Suprapubic skin (tissue), 4 donors: ENCODE results near the gene PGLYRP4. TPM values are rescaled to one million over a fixed set of nuclear protein-coding genes. Genes with fewer than 3 reads are reported as not detected.
A peak's percentile ranks its signal among the peaks of the same experiment; 100 is the strongest.

Experiments used
- DNase-seq, 2 donors: peaks; one replicate each; pipeline ENCODE4 v3.0.0-alpha.2; 2019; ENCODE audit warnings: low spot score in 2 of 2
- H3K27ac ChIP-seq: fragments of 200-600 bp; sonication (generic); one replicate; pipeline ENCODE4 v1.5.1; 2019
- H3K27me3 ChIP-seq: fragments of 200-600 bp; sonication (generic); one replicate; pipeline ENCODE4 v1.5.1; 2019
- H3K36me3 ChIP-seq: fragments of 200-600 bp; sonication (generic); one replicate; pipeline ENCODE4 v1.5.1; 2019
- H3K4me1 ChIP-seq: fragments of 200-600 bp; sonication (generic); one replicate; pipeline ENCODE4 v1.5.1; 2019
- H3K4me3 ChIP-seq: fragments of 200-600 bp; sonication (generic); one replicate; pipeline ENCODE4 v1.5.1; 2019; ENCODE audit warnings: mild to moderate bottlenecking
- H3K9me3 ChIP-seq: fragments of 200-600 bp; sonication (generic); one replicate; pipeline ENCODE4 v1.5.1; 2019
- EP300 ChIP-seq: sonication (generic); formaldehyde crosslinking; IDR thresholded peaks from one replicate; pipeline ENCODE4 v1.6.1; 2017; ENCODE audit warnings: antibody characterized with exemption
- POLR2A ChIP-seq, 2 donors: fragments of 450-650 bp; IDR thresholded peaks; one replicate each; pipeline ENCODE4 v1.6.1; 2017; ENCODE audit warnings: antibody characterized with exemption in 2 of 2, mild to moderate bottlenecking in 2 of 2, moderate library complexity in 2 of 2
- POLR2AphosphoS5 ChIP-seq, 3 donors: sonication (generic); formaldehyde crosslinking; IDR thresholded peaks; one replicate each; pipeline ENCODE4 v1.6.1; 2017; ENCODE audit warnings: antibody characterized with exemption in 3 of 3
- WGBS: methylation state at CpG from one replicate; pipeline ENCODE4 v1.1.5; 2018; 5-methylcytosine and 5-hydroxymethylcytosine counted together
- total RNA-seq, 4 donors: library from RNA; depleted of rRNA; stranded (reverse); fragments of >200 nt; gene quantifications; one replicate each; pipeline ENCODE4 v1.1.0, GENCODE V29; 2016
- TF ChIP-seq, protein P1 (sequence below), 2 donors: fragments of 200-600 bp in 1 of 2; fragments of 450-650 bp in 1 of 2; sonication (generic) in 1 of 2; IDR thresholded peaks; one replicate each; pipeline ENCODE4 v1.5.1; 2016 to 2019; ENCODE audit warnings: antibody characterized with exemption in 2 of 2, mild to moderate bottlenecking in 1 of 2, moderate library complexity in 1 of 2

The PGLYRP4 gene
- total RNA-seq, 4 donors from 2014 or later: 13.0 to 35.0 (median 21.2) TPM

DNA sequence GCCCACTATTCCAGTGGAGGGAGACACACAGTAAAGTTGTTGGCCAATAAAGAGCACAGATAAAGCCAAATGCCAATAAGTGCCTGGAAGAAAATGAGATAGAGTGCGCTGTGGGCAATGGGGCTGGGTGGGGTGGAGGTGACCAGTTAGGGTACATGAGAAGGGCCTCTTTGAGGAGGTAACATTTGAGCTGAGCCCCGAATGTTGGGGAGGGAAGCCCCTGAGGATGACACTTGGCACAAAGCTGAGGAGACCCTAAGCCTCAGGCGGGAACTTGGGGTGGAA is 10.0 kb upstream of the PGLYRP4 start:
- Histone ChIP-seq H3K4me3 (no peak overlapping the region), H3K4me1 (peaks cover 27% of the 10 kb centered on the region), H3K9me3 (no peaks in the 10 kb centered on the region), H3K27me3 (no peaks in the 10 kb centered on the region), H3K27ac (no peak overlapping the region), H3K36me3 (no peaks in the 10 kb centered on the region)
- no peak for TF ChIP-seq POLR2A (IDR thresholded peaks at IDR 0.05)
- no peak for TF ChIP-seq EP300
- TF ChIP-seq, protein P1, sequence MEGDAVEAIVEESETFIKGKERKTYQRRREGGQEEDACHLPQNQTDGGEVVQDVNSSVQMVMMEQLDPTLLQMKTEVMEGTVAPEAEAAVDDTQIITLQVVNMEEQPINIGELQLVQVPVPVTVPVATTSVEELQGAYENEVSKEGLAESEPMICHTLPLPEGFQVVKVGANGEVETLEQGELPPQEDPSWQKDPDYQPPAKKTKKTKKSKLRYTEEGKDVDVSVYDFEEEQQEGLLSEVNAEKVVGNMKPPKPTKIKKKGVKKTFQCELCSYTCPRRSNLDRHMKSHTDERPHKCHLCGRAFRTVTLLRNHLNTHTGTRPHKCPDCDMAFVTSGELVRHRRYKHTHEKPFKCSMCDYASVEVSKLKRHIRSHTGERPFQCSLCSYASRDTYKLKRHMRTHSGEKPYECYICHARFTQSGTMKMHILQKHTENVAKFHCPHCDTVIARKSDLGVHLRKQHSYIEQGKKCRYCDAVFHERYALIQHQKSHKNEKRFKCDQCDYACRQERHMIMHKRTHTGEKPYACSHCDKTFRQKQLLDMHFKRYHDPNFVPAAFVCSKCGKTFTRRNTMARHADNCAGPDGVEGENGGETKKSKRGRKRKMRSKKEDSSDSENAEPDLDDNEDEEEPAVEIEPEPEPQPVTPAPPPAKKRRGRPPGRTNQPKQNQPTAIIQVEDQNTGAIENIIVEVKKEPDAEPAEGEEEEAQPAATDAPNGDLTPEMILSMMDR (IDR thresholded peaks at IDR 0.05): no peak
- DNase-seq: peak; percentile 45 to 50
- 83% methylated on average over 3 of the region's 3 CpGs for WGBS

DNA sequence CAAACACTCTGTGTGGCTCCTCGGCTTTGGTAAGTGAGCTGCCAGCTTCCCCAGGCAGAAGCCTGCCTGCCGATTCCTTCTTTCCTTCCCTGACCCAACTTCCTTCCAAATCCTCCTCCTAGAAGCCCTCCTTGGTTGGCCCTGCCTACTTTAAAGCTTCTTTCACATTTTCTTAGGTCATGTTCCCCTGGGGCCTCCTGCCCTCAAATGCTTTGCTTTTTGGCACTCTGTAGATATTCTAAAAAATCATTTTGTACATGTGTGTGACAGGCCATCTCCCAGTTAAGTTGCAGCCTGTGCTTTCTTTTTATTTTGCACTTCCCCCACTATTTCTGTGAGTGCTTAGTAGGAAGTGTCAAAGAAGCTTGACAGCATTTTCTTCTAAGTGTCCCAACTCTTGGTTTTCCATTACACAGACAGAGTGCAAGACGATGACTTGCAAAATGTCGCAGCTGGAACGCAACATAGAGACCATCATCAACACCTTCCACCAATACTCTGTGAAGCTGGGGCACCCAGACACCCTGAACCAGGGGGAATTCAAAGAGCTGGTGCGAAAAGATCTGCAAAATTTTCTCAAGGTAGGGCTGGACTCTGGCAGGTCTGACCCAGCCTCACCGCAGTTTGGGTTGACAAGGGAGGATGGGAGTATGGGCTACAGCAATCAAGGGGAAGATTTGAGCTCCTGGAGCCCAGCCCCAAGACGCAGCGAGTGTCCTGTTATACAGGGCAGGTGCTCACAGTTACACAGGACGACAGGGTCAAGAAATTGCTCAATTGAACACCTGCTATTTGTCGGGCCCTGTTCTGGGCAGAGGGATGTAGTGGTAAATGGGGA is 9.4 kb upstream of the PGLYRP4 start, which contains the start of gene S100A9:
Gene S100A9, plus strand, starts transcription at position 2 of the 838 bp plus-strand sequence. Its CDS starts 430 bp downstream, at position 432.
- DNase-seq: peak in 1 of 2 donors; percentile 60
- TF ChIP-seq EP300 (no peak), POLR2AphosphoS5 (IDR thresholded peaks at IDR 0.05) (no peak), POLR2A (IDR thresholded peaks at IDR 0.05) (no peak)
- TF ChIP-seq, protein P1 (IDR thresholded peaks at IDR 0.05): no peak
- no peaks in the 10 kb centered on the region for H3K36me3 ChIP-seq
- H3K9me3 ChIP-seq: no peaks in the 10 kb centered on the region
- no peak within 1 kb of the TSS for H3K4me3 ChIP-seq
- peaks cover 21% of the 10 kb centered on the region for H3K4me1 ChIP-seq
- WGBS: 70% methylated on average over 11 of the region's 11 CpGs
- H3K27me3 ChIP-seq: no peaks in the 10 kb centered on the region
- H3K27ac ChIP-seq: peak within 1 kb of the TSS; percentile 5

DNA sequence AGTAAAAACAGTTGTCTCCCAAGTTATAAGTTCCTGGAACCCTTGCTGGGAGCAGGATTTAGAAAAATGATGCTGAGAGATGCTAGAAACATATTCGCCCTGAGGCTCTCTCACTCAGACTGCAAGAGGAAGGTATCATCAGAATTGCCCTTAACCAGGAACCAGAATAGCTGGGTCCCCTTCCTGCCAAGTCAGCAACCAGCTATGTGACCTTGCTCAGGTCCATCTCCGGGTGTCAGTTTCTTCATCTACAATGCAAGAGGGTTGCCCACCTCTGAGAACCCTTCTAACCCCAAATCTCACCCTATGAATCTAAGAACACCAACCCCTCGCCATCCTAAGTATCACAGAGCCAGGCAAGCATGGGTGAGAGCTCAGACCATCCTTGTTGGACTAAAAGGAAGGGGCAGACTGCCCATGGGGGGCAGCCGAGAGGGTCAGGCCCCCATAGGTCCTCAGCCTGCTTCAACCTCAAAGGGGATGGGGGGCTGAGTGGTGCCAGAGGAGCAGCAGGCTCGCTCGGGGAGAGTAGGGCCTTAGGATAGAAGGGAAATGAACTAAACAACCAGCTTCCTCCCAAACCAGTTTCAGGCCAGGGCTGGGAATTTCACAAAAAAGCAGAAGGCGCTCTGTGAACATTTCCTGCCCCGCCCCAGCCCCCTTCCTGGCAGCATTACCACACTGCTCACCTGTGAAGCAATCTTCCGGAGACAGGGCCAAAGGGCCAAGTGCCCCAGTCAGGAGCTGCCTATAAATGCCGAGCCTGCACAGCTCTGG is 8.6 kb upstream of the PGLYRP4 start:
- TF ChIP-seq EP300 (no peak), POLR2AphosphoS5 (IDR thresholded peaks at IDR 0.05) (no peak), POLR2A (IDR thresholded peaks at IDR 0.05) (no peak)
- TF ChIP-seq, protein P1 (IDR thresholded peaks at IDR 0.05): no peak
- H3K27ac ChIP-seq: peak overlapping the region; percentile 5
- 46% methylated on average over 10 of the region's 10 CpGs for WGBS
- no peaks in the 10 kb centered on the region for H3K36me3 ChIP-seq
- H3K9me3 ChIP-seq: no peaks in the 10 kb centered on the region
- H3K27me3 ChIP-seq: no peaks in the 10 kb centered on the region
- DNase-seq: peak in 1 of 2 donors; percentile 78
- H3K4me1 ChIP-seq: peaks cover 18% of the 10 kb centered on the region
- no peak overlapping the region for H3K4me3 ChIP-seq

DNA sequence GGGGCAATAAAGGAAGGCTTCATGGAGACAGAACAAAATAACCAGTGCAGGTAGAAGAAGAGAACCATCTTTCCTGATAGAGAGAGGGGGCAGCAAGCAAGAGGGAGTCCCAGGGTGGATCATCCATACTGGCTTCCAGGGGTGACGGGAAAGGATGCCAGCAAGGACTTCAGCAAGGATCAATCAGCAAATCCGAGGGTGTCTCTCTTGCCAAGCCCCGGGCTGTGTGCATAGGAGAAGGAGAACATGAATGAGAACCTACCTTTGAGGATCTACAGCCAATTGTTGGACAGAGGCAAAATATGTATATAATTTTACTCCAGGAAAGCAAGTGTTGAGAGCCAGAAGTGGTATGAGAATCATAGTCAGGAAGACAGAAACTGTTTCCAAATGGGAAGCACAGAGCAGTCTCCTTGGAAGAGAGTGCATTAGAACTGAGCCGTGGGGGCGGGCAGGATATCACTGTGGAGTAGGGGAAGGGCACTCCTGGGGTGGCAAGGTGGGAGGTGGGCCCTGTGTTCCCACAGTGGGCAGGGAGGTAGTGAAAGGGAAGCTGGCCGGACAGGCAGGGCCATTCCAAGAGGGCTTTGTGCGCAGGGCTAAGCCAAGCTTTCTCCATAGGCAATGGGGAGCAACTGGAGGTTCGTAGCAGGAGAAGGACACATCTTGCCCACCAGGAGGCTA is 7.9 kb upstream of the PGLYRP4 start:
- Histone ChIP-seq H3K4me1 (peaks cover 18% of the 10 kb centered on the region), H3K27ac (no peak overlapping the region), H3K4me3 (no peak overlapping the region), H3K36me3 (no peaks in the 10 kb centered on the region), H3K27me3 (peaks cover under 1% of the 10 kb centered on the region), H3K9me3 (no peaks in the 10 kb centered on the region)
- no peak for DNase-seq
- WGBS: 73% methylated on average over 8 of the region's 8 CpGs
- TF ChIP-seq POLR2A (IDR thresholded peaks at IDR 0.05) (no peak), POLR2AphosphoS5 (IDR thresholded peaks at IDR 0.05) (no peak), EP300 (no peak)
- TF ChIP-seq, protein P1 (IDR thresholded peaks at IDR 0.05): no peak
